Adrenal gland (tissue), 5 donors: ENCODE measurements around the gene DCC.

Source experiments
- POLR2A ChIP-seq, 2 donors: fragments of 450-650 bp; IDR thresholded peaks; one replicate each; pipeline ENCODE4 v1.6.1; 2017; ENCODE audit warnings: antibody characterized with exemption in 2 of 2, mild to moderate bottlenecking in 2 of 2, moderate library complexity in 1 of 2
- TF ChIP-seq, protein P1 (sequence below), 6 experiments: fragments of 450-650 bp in 4 of 6; fragments of 200-600 bp in 2 of 6; sonication (generic) in 1 of 6; IDR thresholded peaks; 1 replicate in 5 of 6; 2 replicates in 1 of 6; pipeline versions ENCODE4 v1.5.1 to v1.8.0; 2016 to 2021; ENCODE audit warnings: antibody characterized with exemption in 6 of 6, mild to moderate bottlenecking in 2 of 6, moderate library complexity in 1 of 6
- donor health status: DM: no; HTN: no; CAD: no.

DNA sequence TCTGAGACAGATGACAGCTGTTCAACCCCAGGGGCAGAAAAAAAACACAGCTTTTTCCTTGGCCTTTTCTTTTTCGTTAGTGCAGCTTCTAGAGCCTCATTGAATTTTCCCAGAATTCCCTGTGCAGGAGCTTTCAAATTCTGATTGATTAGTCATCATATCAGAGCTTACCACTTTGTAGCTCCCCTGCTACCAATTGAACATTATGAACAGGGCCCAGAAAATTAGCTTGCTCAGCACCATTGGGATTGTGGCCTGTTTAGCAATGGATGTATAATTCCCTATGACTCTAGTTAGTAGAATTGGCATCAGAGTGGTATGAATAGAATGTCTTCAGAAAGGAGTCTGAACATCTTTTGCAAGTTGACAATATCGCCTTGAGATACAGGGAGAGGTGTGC is 631.1 kb downstream of the DCC start:
- TF ChIP-seq, protein P1, sequence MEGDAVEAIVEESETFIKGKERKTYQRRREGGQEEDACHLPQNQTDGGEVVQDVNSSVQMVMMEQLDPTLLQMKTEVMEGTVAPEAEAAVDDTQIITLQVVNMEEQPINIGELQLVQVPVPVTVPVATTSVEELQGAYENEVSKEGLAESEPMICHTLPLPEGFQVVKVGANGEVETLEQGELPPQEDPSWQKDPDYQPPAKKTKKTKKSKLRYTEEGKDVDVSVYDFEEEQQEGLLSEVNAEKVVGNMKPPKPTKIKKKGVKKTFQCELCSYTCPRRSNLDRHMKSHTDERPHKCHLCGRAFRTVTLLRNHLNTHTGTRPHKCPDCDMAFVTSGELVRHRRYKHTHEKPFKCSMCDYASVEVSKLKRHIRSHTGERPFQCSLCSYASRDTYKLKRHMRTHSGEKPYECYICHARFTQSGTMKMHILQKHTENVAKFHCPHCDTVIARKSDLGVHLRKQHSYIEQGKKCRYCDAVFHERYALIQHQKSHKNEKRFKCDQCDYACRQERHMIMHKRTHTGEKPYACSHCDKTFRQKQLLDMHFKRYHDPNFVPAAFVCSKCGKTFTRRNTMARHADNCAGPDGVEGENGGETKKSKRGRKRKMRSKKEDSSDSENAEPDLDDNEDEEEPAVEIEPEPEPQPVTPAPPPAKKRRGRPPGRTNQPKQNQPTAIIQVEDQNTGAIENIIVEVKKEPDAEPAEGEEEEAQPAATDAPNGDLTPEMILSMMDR (IDR thresholded peaks at IDR 0.05), result no peak
- no peak for TF ChIP-seq POLR2A (IDR thresholded peaks at IDR 0.05)
